ENCODE data around the gene ANKS3.

The ANKS3 gene

DNA sequence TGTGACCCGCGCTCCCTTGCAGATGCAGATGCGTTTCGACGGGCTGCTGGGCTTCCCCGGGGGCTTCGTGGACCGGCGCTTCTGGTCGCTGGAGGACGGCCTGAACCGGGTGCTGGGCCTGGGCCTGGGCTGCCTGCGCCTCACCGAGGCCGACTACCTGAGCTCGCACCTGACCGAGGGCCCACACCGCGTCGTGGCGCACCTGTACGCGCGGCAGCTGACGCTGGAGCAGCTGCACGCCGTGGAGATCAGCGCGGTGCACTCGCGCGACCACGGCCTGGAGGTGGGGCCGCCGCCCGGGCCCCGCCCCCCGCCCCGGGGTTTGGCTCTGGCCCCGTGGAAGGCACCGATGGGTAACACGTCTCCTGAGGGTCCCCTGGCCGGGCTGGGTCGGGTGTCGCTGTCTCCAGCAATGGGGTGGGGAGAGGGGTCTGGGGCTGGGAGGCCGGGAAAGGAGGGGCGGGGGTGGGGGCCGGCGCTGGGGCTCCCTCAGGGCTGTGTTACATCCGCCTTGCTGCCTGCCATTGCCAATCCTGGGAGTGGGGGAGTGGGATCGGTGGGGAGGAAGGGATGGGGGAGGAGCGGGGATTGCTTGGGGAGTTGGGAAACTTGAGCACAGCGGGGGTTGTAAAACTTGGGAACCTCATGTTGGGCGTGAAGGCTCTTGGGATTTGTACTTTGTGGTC, 40.0 kb downstream of the ANKS3 start:
- no peaks in the 10 kb centered on the region for H3K27me3 ChIP-seq (ENCODE audit: low read length)
- no peak for TF ChIP-seq CTCF (IDR thresholded peaks at IDR 0.05; ENCODE audit: insufficient read depth, low read length, poor library complexity, severe bottlenecking)
- no peak for TF ChIP-seq EZH2phosphoT487 (conservative IDR thresholded peaks at IDR 0.05; ENCODE audit: low read length)
- no peaks in the 10 kb centered on the region for H3K9me2 ChIP-seq (replicated peaks; ENCODE audit: insufficient read depth, low read length)
- H2AFZ ChIP-seq (ENCODE audit: low read depth, low read length, severe bottlenecking): peak overlapping the region; percentile 85
- H3K4me2 ChIP-seq (ENCODE audit: low read depth, low read length, poor library complexity, severe bottlenecking): peak overlapping the region; percentile 61
- H3K79me2 ChIP-seq (ENCODE audit: insufficient read depth, low read length): peaks cover 5% of the 10 kb centered on the region; the same call in 1 of the 2 replicates
- H4K20me1 ChIP-seq (ENCODE audit: low read depth, low read length): no peaks in the 10 kb centered on the region
- H3K9ac ChIP-seq (ENCODE audit: low read length): peak overlapping the region; percentile 99
- peak overlapping the region; percentile 97 for H3K4me3 ChIP-seq (ENCODE audit: insufficient read depth, low read length, poor library complexity, severe bottlenecking)
- no peaks in the 10 kb centered on the region for H3K9me3 ChIP-seq (ENCODE audit: insufficient read depth, low read length)
- peak overlapping the region; percentile 55 for H3K27ac ChIP-seq (ENCODE audit: low read depth, low read length)
- H3K36me3 ChIP-seq (ENCODE audit: low read length): no peaks in the 10 kb centered on the region
- no peaks in the 10 kb centered on the region for H3F3A ChIP-seq (ENCODE audit: insufficient read depth)

GRCh38 chr16:4693296-4693955, 40.6 kb downstream of the ANKS3 start, which contains the start of gene NUDT16L1:
TSS of gene NUDT16L1 (plus strand) at chr16:4693562. CDS start at chr16:4693727, 165 bp downstream.
- Histone ChIP-seq H3K9me3 (ENCODE audit: insufficient read depth, low read length) (no peaks in the 10 kb centered on the region), H4K20me1 (ENCODE audit: low read depth, low read length) (no peaks in the 10 kb centered on the region), H3K4me3 (ENCODE audit: insufficient read depth, low read length, poor library complexity, severe bottlenecking) (peak within 1 kb of the TSS; percentile 97), H2AFZ (ENCODE audit: low read depth, low read length, severe bottlenecking) (peak within 1 kb of the TSS; percentile 85), H3K36me3 (ENCODE audit: low read length) (no peaks in the 10 kb centered on the region), H3F3A (ENCODE audit: insufficient read depth) (no peaks in the 10 kb centered on the region), H3K9ac (ENCODE audit: low read length) (peak within 1 kb of the TSS; percentile 99), H3K27ac (ENCODE audit: low read depth, low read length) (peak within 1 kb of the TSS; percentile 55), H3K4me2 (ENCODE audit: low read depth, low read length, poor library complexity, severe bottlenecking) (peak within 1 kb of the TSS; percentile 70), H3K79me2 (ENCODE audit: insufficient read depth, low read length) (peaks cover 5% of the 10 kb centered on the region; the same call in 1 of the 2 replicates), H3K27me3 (ENCODE audit: low read length) (no peaks in the 10 kb centered on the region), H3K9me2 (replicated peaks; ENCODE audit: insufficient read depth, low read length) (no peaks in the 10 kb centered on the region)
- TF ChIP-seq EZH2phosphoT487 (conservative IDR thresholded peaks at IDR 0.05; ENCODE audit: low read length) (no peak), CTCF (IDR thresholded peaks at IDR 0.05; ENCODE audit: insufficient read depth, low read length, poor library complexity, severe bottlenecking) (no peak)

- Histone ChIP-seq H4K20me1 (ENCODE audit: low read depth, low read length) (no peaks in the 10 kb centered on the region), H3K27ac (ENCODE audit: low read depth, low read length) (no peak overlapping the region), H3K9me2 (replicated peaks; ENCODE audit: insufficient read depth, low read length) (no peaks in the 10 kb centered on the region), H3K36me3 (ENCODE audit: low read length) (no peaks in the 10 kb centered on the region), H3K4me3 (ENCODE audit: insufficient read depth, low read length, poor library complexity, severe bottlenecking) (peak overlapping the region; percentile 57), H3F3A (ENCODE audit: insufficient read depth) (no peaks in the 10 kb centered on the region), H3K9ac (ENCODE audit: low read length) (peak overlapping the region; percentile 59), H3K79me2 (ENCODE audit: insufficient read depth, low read length) (peaks cover 5% of the 10 kb centered on the region; the same call in 1 of the 2 replicates), H3K9me3 (ENCODE audit: insufficient read depth, low read length) (no peaks in the 10 kb centered on the region), H3K27me3 (ENCODE audit: low read length) (no peaks in the 10 kb centered on the region), H2AFZ (ENCODE audit: low read depth, low read length, severe bottlenecking) (peak overlapping the region; percentile 75), H3K4me2 (ENCODE audit: low read depth, low read length, poor library complexity, severe bottlenecking) (peak overlapping the region; percentile 70)
- TF ChIP-seq CTCF (IDR thresholded peaks at IDR 0.05; ENCODE audit: insufficient read depth, low read length, poor library complexity, severe bottlenecking) (no peak), EZH2phosphoT487 (conservative IDR thresholded peaks at IDR 0.05; ENCODE audit: low read length) (no peak)
These were observed 41.4 kb downstream of the ANKS3 start for GRCh38 chr16:4692460-4693295.

Measured in SU-DHL-6 (cell line).